ENCODE measurements around the gene TMEM120B.
"Not testable (repeated sequence)": the region's sequence is repeated elsewhere in the genome, so short reads cannot be mapped to it uniquely, and the experiment has no call there.

Gene TMEM120B

DNA sequence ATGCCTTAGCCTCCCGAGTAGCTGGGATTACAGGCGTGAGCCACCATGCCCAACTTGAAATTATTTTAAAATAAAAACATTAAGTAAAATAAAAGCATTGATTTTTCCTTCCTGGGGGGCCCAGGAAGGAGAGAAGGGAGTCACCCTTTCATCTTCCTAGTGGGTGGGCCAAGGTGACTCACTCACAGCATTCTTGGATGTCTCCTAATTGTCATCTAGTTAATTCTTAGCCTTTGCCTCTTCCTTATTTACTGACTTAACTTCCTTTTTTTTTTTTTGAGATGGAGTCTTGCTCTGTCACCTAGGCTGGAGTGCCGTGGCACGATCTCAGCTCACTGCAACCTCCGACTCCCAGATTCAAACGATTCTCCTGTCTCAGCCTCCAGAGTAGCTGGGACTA lies 29.2 kb downstream of the TMEM120B start:
- DNase-seq (ENCODE audit: low spot score): no peak
- Mint-ChIP-seq H3K27ac (no peak overlapping the region), H3K27me3 (ENCODE audit: low read depth) (no peaks in the 10 kb centered on the region), H3K4me3 (no peak overlapping the region), H3K9me3 (no peaks in the 10 kb centered on the region), H3K4me1 (ENCODE audit: low read depth) (no peaks in the 10 kb centered on the region), H3K36me3 (ENCODE audit: low read depth) (no peaks in the 10 kb centered on the region)

DNA sequence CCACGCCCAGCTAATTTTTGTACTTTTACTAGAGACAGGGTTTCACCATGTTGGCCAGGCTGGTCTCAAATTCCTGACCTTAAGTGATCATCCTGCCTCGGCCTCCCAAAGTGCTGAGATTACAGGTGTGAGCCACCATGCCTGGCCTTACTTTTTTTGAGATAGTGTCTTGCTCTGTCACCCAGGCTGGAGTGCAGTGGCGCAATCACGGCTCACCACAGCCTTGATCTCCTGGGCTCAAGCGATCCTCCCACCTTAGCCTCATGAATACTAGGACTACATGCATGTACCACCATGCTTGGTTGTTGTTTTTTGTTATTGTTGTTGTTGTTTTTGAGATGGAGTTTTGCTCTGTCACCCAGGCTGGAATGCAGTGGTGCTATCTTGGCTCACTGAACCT lies 33.0 kb downstream of the TMEM120B start:
- not testable (repeated sequence) for H3K9me3 Mint-ChIP-seq; H3K4me1 Mint-ChIP-seq (ENCODE audit: low read depth); H3K27ac Mint-ChIP-seq; H3K36me3 Mint-ChIP-seq (ENCODE audit: low read depth); H3K4me3 Mint-ChIP-seq; H3K27me3 Mint-ChIP-seq (ENCODE audit: low read depth); DNase-seq (ENCODE audit: low spot score)

DNA sequence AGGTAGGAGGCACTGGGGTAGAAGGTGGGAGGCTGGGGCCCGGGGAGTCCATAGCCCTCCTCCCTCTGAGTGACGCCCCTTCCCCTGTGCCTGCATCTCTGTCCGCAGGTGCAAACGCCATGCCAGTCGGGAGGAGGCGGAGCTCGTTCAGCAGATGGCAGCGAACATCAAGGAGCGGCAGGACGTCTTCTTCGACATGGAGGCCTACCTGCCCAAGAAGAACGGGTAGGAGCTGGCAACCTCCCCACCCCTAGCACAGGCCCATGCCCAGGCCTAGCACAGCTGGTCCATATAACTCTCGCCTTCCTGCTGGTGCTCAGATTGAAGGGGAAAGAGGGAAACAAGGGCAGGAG lies 35.6 kb downstream of the TMEM120B start:
- DNase-seq (ENCODE audit: low spot score): no peak
- H3K36me3 Mint-ChIP-seq (ENCODE audit: low read depth): peaks cover 10% of the 10 kb centered on the region
- H3K9me3 Mint-ChIP-seq: no peaks in the 10 kb centered on the region
- no peak overlapping the region for H3K4me3 Mint-ChIP-seq
- no peaks in the 10 kb centered on the region for H3K27me3 Mint-ChIP-seq (ENCODE audit: low read depth)
- H3K27ac Mint-ChIP-seq: peak overlapping the region; percentile 52
- H3K4me1 Mint-ChIP-seq (ENCODE audit: low read depth): peaks cover 1% of the 10 kb centered on the region

DNA sequence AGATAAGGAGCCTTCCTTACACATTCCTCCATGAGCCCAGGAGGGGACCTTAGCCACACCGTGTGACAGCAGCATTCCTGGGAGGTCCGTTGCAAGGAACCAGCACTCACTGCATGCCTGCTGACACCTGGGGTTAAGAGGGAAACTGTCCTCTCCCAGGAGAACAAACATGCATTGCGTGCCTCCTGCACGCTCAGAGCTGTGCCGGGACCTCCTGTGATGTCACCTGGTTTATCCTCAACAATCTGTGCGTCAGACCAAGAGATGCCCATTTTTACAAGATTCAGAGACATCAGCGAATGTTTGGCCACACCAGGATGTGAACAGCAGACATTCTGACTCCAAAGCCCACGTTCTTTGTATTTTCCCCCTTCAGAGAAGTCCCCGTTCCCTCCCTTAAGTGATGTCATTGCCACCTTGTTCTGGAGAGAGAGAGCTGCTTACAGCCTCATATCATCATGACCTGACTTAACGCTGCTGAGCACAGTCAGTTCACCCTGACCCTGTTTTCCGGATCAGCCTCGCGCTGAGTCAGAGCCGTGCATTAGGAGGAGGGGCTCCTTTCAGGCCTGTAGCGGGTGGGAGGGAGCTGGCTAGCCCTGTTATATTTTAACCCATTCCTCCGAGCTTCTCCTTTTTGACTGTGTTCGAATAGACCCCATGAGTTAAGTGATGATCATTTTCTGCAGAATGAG lies 36.2 kb downstream of the TMEM120B start:
- peak overlapping the region; percentile 60 for H3K27ac Mint-ChIP-seq
- no peaks in the 10 kb centered on the region for H3K27me3 Mint-ChIP-seq (ENCODE audit: low read depth)
- H3K4me3 Mint-ChIP-seq: no peak overlapping the region
- H3K4me1 Mint-ChIP-seq (ENCODE audit: low read depth): peaks cover 1% of the 10 kb centered on the region
- peaks cover 10% of the 10 kb centered on the region for H3K36me3 Mint-ChIP-seq (ENCODE audit: low read depth)
- no peak for DNase-seq (ENCODE audit: low spot score)
- H3K9me3 Mint-ChIP-seq: no peaks in the 10 kb centered on the region

DNA sequence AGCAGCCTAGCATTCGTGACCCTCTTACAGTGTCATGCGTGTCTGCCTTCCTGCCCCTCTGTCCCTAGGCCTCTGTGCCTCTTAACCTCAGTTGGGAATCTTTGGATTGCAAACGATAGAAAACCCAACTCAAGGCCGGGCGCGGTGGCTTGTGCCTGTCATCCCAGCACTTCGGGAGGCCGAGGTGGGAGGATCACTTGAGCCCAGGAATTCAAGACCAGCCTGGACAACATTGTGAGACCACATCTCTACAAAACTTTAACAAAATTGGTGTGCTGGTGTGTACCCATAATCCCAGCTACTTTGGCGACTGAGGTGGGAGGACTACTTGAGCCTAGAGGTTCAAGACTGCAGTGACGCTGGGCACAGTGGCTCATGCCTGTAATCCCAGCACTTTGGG lies 36.7 kb downstream of the TMEM120B start:
- Mint-ChIP-seq H3K4me1 (ENCODE audit: low read depth) (peaks cover 1% of the 10 kb centered on the region), H3K9me3 (no peaks in the 10 kb centered on the region), H3K4me3 (no peak overlapping the region), H3K27me3 (ENCODE audit: low read depth) (no peaks in the 10 kb centered on the region), H3K36me3 (ENCODE audit: low read depth) (peaks cover 10% of the 10 kb centered on the region), H3K27ac (peak overlapping the region; percentile 60)
- DNase-seq (ENCODE audit: low spot score): no peak

DNA sequence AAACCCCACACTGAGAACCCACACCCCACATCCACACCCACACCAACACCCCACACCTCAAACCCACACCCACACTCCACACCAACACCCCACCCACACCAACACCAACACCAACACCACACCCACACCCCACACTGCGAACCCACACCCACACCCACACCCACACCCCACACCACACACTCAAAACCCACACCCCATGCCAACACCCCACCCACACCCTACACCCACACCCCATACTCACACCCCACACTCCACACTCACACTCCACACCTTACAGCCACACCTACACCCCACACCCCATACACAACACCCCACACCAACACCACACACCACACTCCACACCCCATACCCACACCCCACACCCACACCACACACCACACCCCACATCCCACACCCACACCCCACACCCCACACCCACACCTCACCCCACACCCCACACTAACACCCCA lies 38.0 kb downstream of the TMEM120B start:
- no peaks in the 10 kb centered on the region for H3K9me3 Mint-ChIP-seq
- peaks cover 1% of the 10 kb centered on the region for H3K4me1 Mint-ChIP-seq (ENCODE audit: low read depth)
- peaks cover 10% of the 10 kb centered on the region for H3K36me3 Mint-ChIP-seq (ENCODE audit: low read depth)
- DNase-seq (ENCODE audit: low spot score): no peak
- no peaks in the 10 kb centered on the region for H3K27me3 Mint-ChIP-seq (ENCODE audit: low read depth)
- no peak overlapping the region for H3K27ac Mint-ChIP-seq
- no peak overlapping the region for H3K4me3 Mint-ChIP-seq

DNA sequence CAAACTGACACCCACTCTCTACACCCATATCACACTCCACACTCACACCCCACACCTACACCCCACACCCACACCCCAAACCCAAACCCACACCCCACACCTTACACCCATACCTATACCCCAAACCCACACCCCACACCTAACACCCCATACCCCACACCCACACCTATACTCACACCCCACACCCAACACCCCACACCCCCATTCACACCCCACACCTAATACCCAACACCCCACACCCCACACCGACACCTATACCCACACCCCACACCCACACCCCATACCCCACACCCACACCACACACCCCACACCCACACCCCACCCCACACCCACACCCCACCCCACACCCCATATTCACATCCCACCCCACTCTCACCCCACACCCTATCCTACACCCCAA lies 38.5 kb downstream of the TMEM120B start:
- peaks cover 10% of the 10 kb centered on the region for H3K36me3 Mint-ChIP-seq (ENCODE audit: low read depth)
- no peak for DNase-seq (ENCODE audit: low spot score)
- H3K4me1 Mint-ChIP-seq (ENCODE audit: low read depth): peaks cover 2% of the 10 kb centered on the region
- no peak overlapping the region for H3K4me3 Mint-ChIP-seq
- no peaks in the 10 kb centered on the region for H3K9me3 Mint-ChIP-seq
- H3K27me3 Mint-ChIP-seq (ENCODE audit: low read depth): no peaks in the 10 kb centered on the region
- no peak overlapping the region for H3K27ac Mint-ChIP-seq

DNA sequence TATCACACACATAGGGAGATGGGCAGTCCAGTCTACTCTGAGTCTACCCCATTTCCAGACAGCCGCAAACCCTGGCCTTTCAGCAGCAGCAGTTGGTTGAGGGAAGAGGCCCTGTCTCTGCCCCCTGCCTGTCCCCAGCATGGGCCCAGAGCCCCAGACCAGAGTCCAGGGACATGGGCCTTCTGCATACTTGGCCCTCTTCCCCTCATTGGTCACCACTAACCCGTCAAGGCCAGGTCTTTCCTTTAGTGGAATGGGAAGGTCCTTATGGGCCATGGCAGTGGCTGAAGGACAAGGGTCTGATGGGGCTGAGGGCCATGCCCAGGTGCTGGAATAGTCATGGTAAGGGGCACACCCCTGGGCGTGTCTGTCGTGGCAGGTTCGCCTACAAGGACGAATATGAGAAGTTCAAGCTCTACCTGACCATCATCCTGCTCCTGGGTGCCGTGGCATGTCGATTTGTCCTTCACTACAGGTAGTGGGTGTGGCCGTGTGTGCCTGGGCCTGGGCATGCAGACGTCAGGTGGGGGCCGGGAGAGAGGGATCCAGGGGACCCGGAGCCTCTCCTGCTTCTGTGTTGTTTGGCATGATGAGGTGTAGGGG lies 39.3 kb downstream of the TMEM120B start:
- no peak overlapping the region for H3K4me3 Mint-ChIP-seq
- H3K27me3 Mint-ChIP-seq (ENCODE audit: low read depth): no peaks in the 10 kb centered on the region
- no peaks in the 10 kb centered on the region for H3K9me3 Mint-ChIP-seq
- peaks cover 9% of the 10 kb centered on the region for H3K4me1 Mint-ChIP-seq (ENCODE audit: low read depth)
- peaks cover 13% of the 10 kb centered on the region for H3K36me3 Mint-ChIP-seq (ENCODE audit: low read depth)
- H3K27ac Mint-ChIP-seq: peak overlapping the region; percentile 80
- no peak for DNase-seq (ENCODE audit: low spot score)

DNA sequence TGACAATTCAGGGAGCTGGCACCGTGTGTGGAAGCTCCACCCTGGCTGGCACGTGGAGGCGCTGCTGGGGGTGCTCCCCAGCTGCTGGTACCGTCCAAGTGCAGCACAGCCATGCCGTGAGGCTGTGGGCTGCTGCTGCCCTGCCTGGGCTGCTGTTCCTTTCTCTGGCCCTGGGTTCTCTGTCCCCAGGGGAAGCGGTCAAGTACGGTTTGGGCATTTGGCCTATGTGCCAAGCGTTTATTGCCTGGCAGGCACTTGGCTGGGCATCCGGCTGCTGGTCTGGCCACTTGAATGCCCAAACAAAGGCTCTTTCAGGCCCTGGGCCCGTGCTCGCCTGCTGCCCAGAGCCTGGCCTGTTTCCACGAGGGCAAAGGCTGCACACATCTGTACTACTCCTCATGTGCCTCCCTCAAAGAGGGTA lies 41.3 kb downstream of the TMEM120B start:
- Mint-ChIP-seq H3K4me3 (no peak overlapping the region), H3K4me1 (ENCODE audit: low read depth) (peaks cover 8% of the 10 kb centered on the region), H3K9me3 (no peaks in the 10 kb centered on the region), H3K27ac (no peak overlapping the region), H3K36me3 (ENCODE audit: low read depth) (peaks cover 14% of the 10 kb centered on the region), H3K27me3 (ENCODE audit: low read depth) (no peaks in the 10 kb centered on the region)
- no peak for DNase-seq (ENCODE audit: low spot score)

DNA sequence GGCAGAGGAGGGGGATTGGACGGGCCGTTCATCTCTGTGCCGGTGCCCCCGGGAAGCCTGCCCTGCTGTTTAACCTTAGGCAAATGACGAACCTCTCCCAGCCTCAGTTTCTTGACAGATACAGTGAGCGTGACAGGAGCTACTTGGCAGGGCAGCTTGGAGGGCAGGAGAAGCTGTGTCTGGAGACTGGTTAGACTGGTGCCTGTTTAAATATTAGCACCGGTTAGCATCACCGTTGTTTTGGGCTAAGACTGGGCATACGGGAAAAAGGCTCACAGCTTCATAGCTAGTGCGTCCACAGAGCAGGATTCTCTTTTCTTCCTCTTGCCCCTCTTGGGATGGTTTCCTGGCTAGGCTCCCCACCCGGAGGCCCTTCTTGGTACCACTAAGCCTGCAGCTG lies 42.3 kb downstream of the TMEM120B start:
- Mint-ChIP-seq H3K36me3 (ENCODE audit: low read depth) (peaks cover 11% of the 10 kb centered on the region), H3K4me3 (no peak overlapping the region), H3K9me3 (no peaks in the 10 kb centered on the region), H3K27ac (no peak overlapping the region), H3K4me1 (ENCODE audit: low read depth) (peaks cover 8% of the 10 kb centered on the region), H3K27me3 (ENCODE audit: low read depth) (no peaks in the 10 kb centered on the region)
- DNase-seq (ENCODE audit: low spot score): no peak

DNA sequence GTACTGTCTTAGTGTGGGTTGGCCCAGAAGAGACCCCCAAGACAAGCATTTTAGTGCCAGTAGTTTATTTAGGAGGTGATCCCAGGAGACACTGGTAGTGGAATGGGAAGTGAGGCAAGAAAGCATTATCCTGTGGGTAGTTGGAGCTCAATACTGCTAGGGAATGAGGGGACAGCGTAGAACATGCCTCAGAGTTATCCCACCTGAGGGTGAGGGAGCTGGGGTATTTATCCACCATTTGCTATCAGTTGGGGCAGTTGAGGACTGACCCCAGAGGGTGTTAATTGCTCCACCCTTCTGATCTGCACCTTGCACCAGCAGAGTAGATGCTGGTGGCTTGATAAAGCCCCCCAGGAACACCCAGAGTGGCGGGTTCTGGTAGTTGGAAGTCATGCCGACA lies 43.0 kb downstream of the TMEM120B start:
- Mint-ChIP-seq H3K4me1 (ENCODE audit: low read depth) (peaks cover 8% of the 10 kb centered on the region), H3K27ac (no peak overlapping the region), H3K27me3 (ENCODE audit: low read depth) (no peaks in the 10 kb centered on the region), H3K9me3 (no peaks in the 10 kb centered on the region), H3K36me3 (ENCODE audit: low read depth) (peaks cover 8% of the 10 kb centered on the region), H3K4me3 (no peak overlapping the region)
- no peak for DNase-seq (ENCODE audit: low spot score)

DNA sequence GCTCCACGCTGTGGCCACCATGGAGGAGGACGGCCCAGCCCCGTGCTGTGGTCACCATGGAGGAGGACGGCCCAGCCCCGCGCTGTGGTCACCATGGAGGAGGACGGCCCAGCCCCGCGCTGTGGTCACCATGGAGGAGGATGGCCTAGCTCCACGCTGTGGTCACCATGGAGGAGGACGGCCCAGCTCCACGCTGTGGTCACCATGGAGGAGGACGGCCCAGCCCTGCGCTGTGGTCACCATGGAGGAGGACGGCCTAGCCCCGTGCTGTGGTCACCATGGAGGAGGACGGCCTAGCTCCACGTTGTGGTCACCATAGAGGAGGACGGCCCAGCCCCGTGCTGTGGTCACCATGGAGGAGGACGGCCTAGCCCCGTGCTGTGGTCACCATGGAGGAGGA lies 46.0 kb downstream of the TMEM120B start:
- H3K27me3 Mint-ChIP-seq (ENCODE audit: low read depth); H3K4me1 Mint-ChIP-seq (ENCODE audit: low read depth); H3K9me3 Mint-ChIP-seq; H3K27ac Mint-ChIP-seq; DNase-seq (ENCODE audit: low spot score); H3K4me3 Mint-ChIP-seq; H3K36me3 Mint-ChIP-seq (ENCODE audit: low read depth): not testable (repeated sequence)

DNA sequence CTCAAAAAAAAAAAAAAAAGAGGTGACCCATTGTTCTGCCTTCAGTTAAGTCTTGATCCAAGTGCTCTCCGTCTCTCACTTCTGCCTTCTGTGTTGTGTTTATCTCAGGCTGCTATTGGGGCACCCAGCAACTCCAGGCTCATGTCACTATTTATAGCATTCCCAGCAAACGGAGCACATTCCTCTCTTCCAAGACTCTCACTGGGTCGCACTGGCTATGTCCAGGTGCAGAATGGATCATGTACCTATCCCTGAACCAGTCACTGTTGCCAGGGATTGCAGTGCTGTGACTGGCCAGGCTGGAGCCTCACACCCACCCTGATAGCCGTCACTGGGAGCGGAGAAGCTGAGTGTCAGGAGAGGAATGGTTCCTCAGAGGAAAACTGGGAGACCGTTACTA lies 49.7 kb downstream of the TMEM120B start:
- no peak overlapping the region for H3K4me3 Mint-ChIP-seq
- H3K27me3 Mint-ChIP-seq (ENCODE audit: low read depth): no peaks in the 10 kb centered on the region
- no peaks in the 10 kb centered on the region for H3K36me3 Mint-ChIP-seq (ENCODE audit: low read depth)
- H3K27ac Mint-ChIP-seq: peak overlapping the region; percentile 11
- DNase-seq (ENCODE audit: low spot score): no peak
- no peaks in the 10 kb centered on the region for H3K4me1 Mint-ChIP-seq (ENCODE audit: low read depth)
- no peaks in the 10 kb centered on the region for H3K9me3 Mint-ChIP-seq

DNA sequence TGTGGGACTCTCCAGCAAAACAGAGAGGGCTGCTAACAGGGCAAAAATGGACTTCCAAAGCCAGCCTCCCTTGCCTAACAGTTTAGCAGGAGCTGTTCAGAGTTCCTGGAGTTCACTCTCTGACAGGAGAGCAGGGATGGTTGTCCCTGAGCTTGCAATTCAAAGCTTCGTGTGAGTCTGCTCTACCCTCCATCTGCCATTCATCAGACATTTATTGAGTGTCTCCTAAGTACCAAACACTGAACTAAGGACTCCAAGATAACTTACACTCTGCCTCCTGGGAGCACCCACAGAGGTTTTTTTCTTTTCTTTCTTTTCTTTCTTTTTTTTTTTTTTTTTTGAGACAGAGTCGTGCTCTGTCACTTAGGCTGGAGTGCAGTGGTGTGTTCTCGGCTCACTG lies 52.3 kb downstream of the TMEM120B start:
- Mint-ChIP-seq H3K4me1 (ENCODE audit: low read depth) (no peaks in the 10 kb centered on the region), H3K27me3 (ENCODE audit: low read depth) (no peaks in the 10 kb centered on the region), H3K36me3 (ENCODE audit: low read depth) (no peaks in the 10 kb centered on the region), H3K4me3 (no peak overlapping the region), H3K9me3 (no peaks in the 10 kb centered on the region), H3K27ac (no peak overlapping the region)
- DNase-seq (ENCODE audit: low spot score): no peak

DNA sequence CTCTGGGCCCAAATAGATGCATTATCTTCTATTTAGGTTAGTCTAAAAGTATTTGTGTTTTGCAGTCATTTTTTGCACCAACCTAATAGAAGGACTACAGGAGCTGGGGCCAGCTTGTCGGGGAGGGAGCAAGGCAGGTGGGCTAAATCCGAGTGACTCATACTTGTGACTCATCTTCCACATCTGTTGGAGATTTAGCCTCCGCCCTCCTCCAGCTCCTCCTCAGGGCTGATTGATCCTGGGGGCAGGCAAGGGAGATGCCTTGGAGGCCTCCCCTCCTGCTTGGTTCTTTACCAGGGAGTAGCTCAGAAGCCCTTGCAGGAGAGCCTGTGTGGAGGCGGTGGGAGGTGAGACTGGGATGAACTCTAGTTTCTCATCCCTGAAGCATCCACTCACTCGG lies 53.0 kb downstream of the TMEM120B start:
- Mint-ChIP-seq H3K9me3 (no peaks in the 10 kb centered on the region), H3K27ac (no peak overlapping the region), H3K4me1 (ENCODE audit: low read depth) (no peaks in the 10 kb centered on the region), H3K27me3 (ENCODE audit: low read depth) (no peaks in the 10 kb centered on the region), H3K4me3 (no peak overlapping the region), H3K36me3 (ENCODE audit: low read depth) (no peaks in the 10 kb centered on the region)
- DNase-seq (ENCODE audit: low spot score): no peak
